Measurements from ENCODE around the gene SDSL.

GRCh38 chr12:113391145-113391544 is 31.0 kb upstream of the SDSL start:
- TF ChIP-seq CTCF (conservative IDR thresholded peaks at IDR 0.05; ENCODE audit: low read depth, low read length) (no peak), POLR2A (IDR thresholded peaks at IDR 0.05; ENCODE audit: low read depth, low read length) (no peak), CEBPB (IDR thresholded peaks at IDR 0.05; ENCODE audit: low read depth, low read length) (no peak), RAD21 (IDR thresholded peaks at IDR 0.05; ENCODE audit: low read length) (no peak), SMC3 (IDR thresholded peaks at IDR 0.05; ENCODE audit: low read depth, low read length) (no peak), USF2 (IDR thresholded peaks at IDR 0.05; ENCODE audit: low read depth, low read length) (no peak), MXI1 (IDR thresholded peaks at IDR 0.05; ENCODE audit: borderline replicate concordance, low read depth, low read length) (no peak), CHD1 (IDR thresholded peaks at IDR 0.05; ENCODE audit: low read depth, low read length) (no peak), RFX5 (IDR thresholded peaks at IDR 0.05; ENCODE audit: low read depth, low read length) (no peak), ELK1 (IDR thresholded peaks at IDR 0.05; ENCODE audit: borderline replicate concordance, low read depth, low read length) (no peak)
